SK-MEL-5 (cell line): ENCODE results near the gene SETD2. TPM values are rescaled to one million over a fixed set of nuclear protein-coding genes. Genes with fewer than 3 reads are reported as not detected.

Experiments
- DNase-seq: peaks from one replicate; pipeline ENCODE4 v3.0.0-alpha.2; 2016; ENCODE audit warnings: low read depth, low spot score
- in situ Hi-C: cut with HindIII; loops from 2 replicates; pipeline ENCODE4 v1.10.0; 2016; ENCODE audit warnings: low sequenced_read_pairs, high pct_unique_total_duplicates, low pct_unique_long_range_greater_than_20kb
- small RNA-seq, 2 experiments: library from RNA; depleted of rRNA; stranded (forward); fragments of <200 nt; gene quantifications; one replicate each; pipeline ENCODE3, GENCODE V24; 2014
- total RNA-seq: library from RNA; depleted of rRNA; stranded (reverse); fragments of >200 nt; shearing (Covaris generic); gene quantifications from 2 replicates; pipeline ENCODE4 v1.2.3, GENCODE V29; 2014; rRNA removed

Gene SETD2
- total RNA-seq, 1 experiment from 2014 or later: 17.1 TPM

DNA sequence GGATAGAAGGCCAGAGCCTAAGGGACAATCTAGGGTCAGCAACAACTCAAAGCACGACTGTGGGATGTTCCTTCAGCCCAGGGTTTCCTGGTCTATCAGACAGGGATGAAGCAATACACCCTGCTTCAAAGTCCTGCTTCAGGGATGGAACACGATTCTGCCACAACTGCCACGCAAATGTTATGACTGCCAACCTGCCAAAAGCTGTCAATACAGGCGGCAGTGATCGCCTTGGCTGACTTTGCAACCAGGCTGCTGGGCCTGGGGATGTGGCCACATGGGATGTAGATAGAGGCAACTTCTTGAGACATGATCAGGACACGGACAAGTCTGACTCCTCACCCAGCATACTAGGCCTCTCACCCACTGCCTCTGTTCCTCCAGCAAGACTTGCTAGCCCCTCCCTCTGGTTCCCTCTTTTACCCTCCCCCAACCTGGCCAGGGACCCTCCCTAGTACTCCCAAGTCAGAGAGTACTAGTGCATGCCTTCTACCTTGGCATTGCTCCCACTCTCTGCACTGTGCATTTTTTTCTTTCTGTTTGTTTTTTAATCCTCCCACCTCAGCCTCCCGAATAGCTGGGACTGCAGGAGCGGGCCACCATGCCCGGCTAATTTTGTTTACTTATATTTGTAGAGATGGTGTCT is 195.0 kb downstream of the SETD2 start:
- DNase-seq: no peak
- in situ Hi-C loops: no loop called here

DNA sequence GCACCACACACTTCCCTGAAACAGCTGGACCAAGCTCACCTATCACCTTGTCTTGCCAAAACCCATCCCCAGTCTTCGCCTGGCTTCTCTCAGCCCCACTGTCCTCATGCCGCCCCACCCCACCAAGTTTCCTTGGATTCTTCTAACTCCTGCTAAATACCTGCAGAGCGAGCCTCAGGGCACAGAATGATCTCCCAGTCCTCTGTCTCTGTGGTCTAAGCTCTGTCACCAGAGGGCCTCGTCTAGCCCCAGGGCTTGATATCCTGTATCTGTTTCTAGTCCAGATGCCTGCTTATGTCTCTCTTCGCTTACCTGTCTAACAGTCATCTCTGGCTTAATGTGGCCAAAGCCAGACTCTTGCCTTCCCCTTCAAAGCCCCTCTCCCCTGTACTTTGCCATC is 197.1 kb downstream of the SETD2 start:
- in situ Hi-C loops: no loop called here

More for the DNA sequence above, 197.1 kb downstream of the SETD2 start:
- no peak for DNase-seq

Small RNAs within 50 kb of the gene (small RNA-seq; reads per million reads assigned to genes)
- gene MRPL57P3: 0 reads per million in 2 experiments

Other genes starting within 250 kb of the SETD2 start
- gene CCDC12, start 187.4 kb downstream of the SETD2 start, total RNA-seq: 21.5 and 24.6 TPM in 2 replicates
- 5.3 and 6.1 TPM in 2 replicates for gene NBEAL2, start 184.4 kb downstream of the SETD2 start, total RNA-seq
- gene KIF9, start 118.7 kb upstream of the SETD2 start, total RNA-seq: 8.0 and 14.3 TPM in 2 replicates
- 14.9 TPM in 2 replicates for gene KLHL18, start 118.8 kb upstream of the SETD2 start, total RNA-seq
- gene PTPN23, start 216.9 kb upstream of the SETD2 start, total RNA-seq: 9.9 and 13.0 TPM in 2 replicates